Mesenchymal stem cell (in vitro differentiated cells and primary cell): ENCODE data around the gene PLAAT1.

Source experiments
- DNase-seq: peaks from one replicate; pipeline ENCODE4 v3.0.0-alpha.2; 2013
- H2AFZ ChIP-seq: one replicate; pipeline ENCODE4 v1.6.1; 2013; ENCODE audit warnings: low read depth, mild to moderate bottlenecking, control low read depth, inconsistent platforms, low read length, moderate library complexity
- H2AK5ac ChIP-seq: 2 replicates; pipeline ENCODE4 v1.6.1; 2013; ENCODE audit warnings: low read length, moderate library complexity, mild to moderate bottlenecking, inconsistent platforms; ENCODE audit not compliant: severe bottlenecking
- H2BK120ac ChIP-seq: one replicate; pipeline ENCODE4 v1.6.1; 2013; ENCODE audit warnings: low read depth, mild to moderate bottlenecking, inconsistent platforms, low read length, moderate library complexity
- H2BK12ac ChIP-seq, 2 experiments: one replicate each; pipeline ENCODE4 v1.6.1; 2013; ENCODE audit warnings: inconsistent platforms in 2 of 2, low read length in 2 of 2, mild to moderate bottlenecking in 2 of 2, moderate library complexity in 2 of 2, control low read depth in 1 of 2
- H2BK15ac ChIP-seq: one replicate; pipeline ENCODE4 v1.6.1; 2013; ENCODE audit warnings: mild to moderate bottlenecking, low read depth, inconsistent platforms; ENCODE audit not compliant: poor library complexity, severe bottlenecking
- H2BK5ac ChIP-seq: 2 replicates; pipeline ENCODE4 v1.6.1; 2013; ENCODE audit warnings: low read depth, mild to moderate bottlenecking, low read length, control low read depth, inconsistent platforms; ENCODE audit not compliant: poor library complexity, severe bottlenecking
- H3K14ac ChIP-seq, 2 experiments: one replicate each; pipeline ENCODE4 v1.6.1; 2013; ENCODE audit warnings: inconsistent platforms in 2 of 2, low read length in 2 of 2, control low read depth in 1 of 2, mild to moderate bottlenecking in 1 of 2, moderate library complexity in 1 of 2
- H3K18ac ChIP-seq, 2 experiments: one replicate each; pipeline ENCODE4 v1.6.1; 2013; ENCODE audit warnings: inconsistent platforms in 2 of 2, low read length in 2 of 2, control low read depth in 1 of 2, low read depth in 1 of 2, mild to moderate bottlenecking in 1 of 2
- H3K23ac ChIP-seq, 2 experiments: one replicate each; pipeline ENCODE4 v1.6.1; 2013; ENCODE audit warnings: inconsistent platforms in 2 of 2, low read length in 2 of 2, mild to moderate bottlenecking in 2 of 2, moderate library complexity in 2 of 2, control low read depth in 1 of 2
- H3K27ac ChIP-seq: 2 replicates; pipeline ENCODE4 v1.5.1; 2013; ENCODE audit warnings: mild to moderate bottlenecking, moderate library complexity, low read length, control low read depth, inconsistent platforms; ENCODE audit not compliant: poor library complexity, severe bottlenecking
- H3K27me3 ChIP-seq, 2 experiments: 2 replicates each; pipeline versions ENCODE4 v1.6.1 to v1.7.0; 2013; ENCODE audit warnings: low read length in 2 of 2, mild to moderate bottlenecking in 2 of 2, moderate library complexity in 2 of 2, control low read depth in 1 of 2, inconsistent platforms in 1 of 2; ENCODE audit not compliant: control insufficient read depth in 1 of 2, insufficient read depth in 1 of 2
- H3K36me3 ChIP-seq, 2 experiments: 2 replicates each; pipeline versions ENCODE4 v1.6.1 to v1.7.0; 2013; ENCODE audit warnings: low read length in 2 of 2, control low read depth in 1 of 2, inconsistent platforms in 1 of 2, low read depth in 1 of 2, mild to moderate bottlenecking in 1 of 2; ENCODE audit not compliant: insufficient read depth in 2 of 2, control insufficient read depth in 1 of 2
- H3K4ac ChIP-seq, 2 experiments: one replicate each; pipeline ENCODE4 v1.6.1; 2013; ENCODE audit warnings: inconsistent platforms in 2 of 2, low read length in 2 of 2, mild to moderate bottlenecking in 2 of 2, moderate library complexity in 2 of 2, control low read depth in 1 of 2, low read depth in 1 of 2
- H3K4me1 ChIP-seq: 2 replicates; pipeline ENCODE4 v1.6.1; 2013; ENCODE audit warnings: low read depth, low read length, control low read depth; ENCODE audit not compliant: control insufficient read depth, insufficient read depth
- H3K4me2 ChIP-seq: 2 replicates; pipeline ENCODE4 v1.6.1; 2013; ENCODE audit warnings: low read length, mild to moderate bottlenecking, inconsistent platforms; ENCODE audit not compliant: poor library complexity, severe bottlenecking
- H3K4me3 ChIP-seq, 2 experiments: 2 replicates each; pipeline versions ENCODE4 v1.5.1 to v1.7.0; 2013; ENCODE audit warnings: low read length in 2 of 2, mild to moderate bottlenecking in 2 of 2, control low read depth in 1 of 2, low read depth in 1 of 2; ENCODE audit not compliant: insufficient read depth in 1 of 2
- H3K79me1 ChIP-seq: replicated peaks from 2 replicates; pipeline ENCODE4 v1.6.1; 2013; ENCODE audit warnings: mild to moderate bottlenecking, control low read depth, low read length, inconsistent platforms; ENCODE audit not compliant: poor library complexity, severe bottlenecking
- H3K9ac ChIP-seq: 2 replicates; pipeline ENCODE4 v1.7.0; 2013; ENCODE audit warnings: mild to moderate bottlenecking, low read length, moderate library complexity
- H3K9me3 ChIP-seq: 2 replicates; pipeline ENCODE4 v1.7.0; 2013; ENCODE audit warnings: mild to moderate bottlenecking, low read length; ENCODE audit not compliant: control insufficient read depth
- H4K8ac ChIP-seq: one replicate; pipeline ENCODE4 v1.6.1; 2013; ENCODE audit warnings: inconsistent platforms, mild to moderate bottlenecking, low read length, moderate library complexity
- H4K91ac ChIP-seq: one replicate; pipeline ENCODE4 v1.6.1; 2013; ENCODE audit warnings: mild to moderate bottlenecking, low read length, inconsistent platforms
- WGBS: methylation state at CpG from one replicate; pipeline ENCODE4 v1.1.7; 2013; ENCODE audit warnings: mixed read lengths; 5-methylcytosine and 5-hydroxymethylcytosine counted together

Gene PLAAT1

GRCh38 chr3:193237030-193237429 is 4.0 kb upstream of the PLAAT1 start:
- Histone ChIP-seq H3K27me3 (peaks cover 7 to 12% of the 10 kb centered on the region in 2 experiments), H3K79me1 (no peaks in the 10 kb centered on the region), H3K4ac (no peak overlapping the region), H4K91ac (no peak overlapping the region), H3K27ac (no peak overlapping the region), H2BK15ac (no peak overlapping the region), H3K4me2 (no peak overlapping the region), H3K9ac (no peak overlapping the region), H2BK12ac (no peak overlapping the region), H3K14ac (no peak overlapping the region), H2AK5ac (no peak overlapping the region), H3K36me3 (no peaks in the 10 kb centered on the region), H4K8ac (no peak overlapping the region), H3K23ac (no peak overlapping the region), H3K18ac (no peak overlapping the region), H3K4me3 (no peak overlapping the region), H2BK5ac (no peak overlapping the region), H2AFZ (no peak overlapping the region), H2BK120ac (no peak overlapping the region), H3K4me1 (peaks cover 10% of the 10 kb centered on the region), H3K9me3 (no peaks in the 10 kb centered on the region)
- no peak for DNase-seq
- WGBS, result 57% methylated on average over 5 of the region's 5 CpGs

GRCh38 chr3:193240436-193240849 is 579 bp upstream of the PLAAT1 start:
- Histone ChIP-seq H3K4ac (no peak overlapping the region), H3K4me2 (peak overlapping the region; percentile 94), H3K14ac (peak overlapping the region in 1 of 2 experiments; percentile 71), H3K23ac (no peak overlapping the region), H2BK12ac (no peak overlapping the region), H3K27me3 (peaks cover 16 to 19% of the 10 kb centered on the region in 2 experiments), H3K9ac (peak overlapping the region; percentile 73), H2AFZ (peak overlapping the region; percentile 86), H3K18ac (no peak overlapping the region), H3K4me1 (peaks cover 10% of the 10 kb centered on the region), H2BK120ac (no peak overlapping the region), H3K79me1 (no peaks in the 10 kb centered on the region), H4K91ac (no peak overlapping the region), H3K4me3 (peak overlapping the region; percentile 58 to 78), H4K8ac (peak overlapping the region; percentile 79), H3K27ac (no peak overlapping the region), H2BK5ac (no peak overlapping the region), H3K9me3 (no peaks in the 10 kb centered on the region), H3K36me3 (no peaks in the 10 kb centered on the region), H2AK5ac (no peak overlapping the region), H2BK15ac (no peak overlapping the region)
- 0% methylated on average over 3 of the region's 9 CpGs for WGBS
- DNase-seq, result peak; percentile 22

GRCh38 chr3:193241716-193242115 is 694 bp downstream of the PLAAT1 start:
- Histone ChIP-seq H2AK5ac (no peak overlapping the region), H3K18ac (no peak overlapping the region), H3K27ac (no peak overlapping the region), H3K23ac (no peak overlapping the region), H3K4me3 (peak overlapping the region in 1 of 2 experiments; percentile 76), H2BK15ac (no peak overlapping the region), H3K27me3 (peaks cover 16 to 19% of the 10 kb centered on the region in 2 experiments), H4K91ac (no peak overlapping the region), H3K14ac (no peak overlapping the region), H3K79me1 (no peaks in the 10 kb centered on the region), H3K4me2 (peak overlapping the region; percentile 94), H2BK5ac (no peak overlapping the region), H2BK12ac (no peak overlapping the region), H3K4me1 (peaks cover 10% of the 10 kb centered on the region), H4K8ac (no peak overlapping the region), H3K4ac (no peak overlapping the region), H3K36me3 (no peaks in the 10 kb centered on the region), H3K9me3 (peaks cover 2% of the 10 kb centered on the region), H3K9ac (peak overlapping the region; percentile 76), H2AFZ (no peak overlapping the region), H2BK120ac (no peak overlapping the region)
- no peak for DNase-seq
- WGBS, result 85% methylated on average over 11 of the region's 11 CpGs

GRCh38 chr3:193243571-193243970 is 2.5 kb downstream of the PLAAT1 start:
- Histone ChIP-seq H3K14ac (no peak overlapping the region), H3K4ac (no peak overlapping the region), H2AFZ (no peak overlapping the region), H3K36me3 (no peaks in the 10 kb centered on the region), H2BK15ac (no peak overlapping the region), H3K27me3 (peaks cover 16 to 19% of the 10 kb centered on the region in 2 experiments), H3K23ac (no peak overlapping the region), H3K9me3 (peaks cover 17% of the 10 kb centered on the region), H2AK5ac (no peak overlapping the region), H3K4me3 (no peak overlapping the region), H3K4me2 (no peak overlapping the region), H4K91ac (no peak overlapping the region), H2BK5ac (no peak overlapping the region), H3K4me1 (peaks cover 10% of the 10 kb centered on the region), H4K8ac (no peak overlapping the region), H3K79me1 (no peaks in the 10 kb centered on the region), H2BK12ac (no peak overlapping the region), H3K9ac (no peak overlapping the region), H3K18ac (no peak overlapping the region), H3K27ac (no peak overlapping the region), H2BK120ac (no peak overlapping the region)
- no peak for DNase-seq
- 68% methylated on average over 3 of the region's 3 CpGs for whole genome bisulfite sequencing
